Natural killer cell (primary cell): ENCODE data around the gene MRAS. TPM values are rescaled to one million over a fixed set of nuclear protein-coding genes. Genes with fewer than 3 reads are reported as not detected.

Experiments
- ATAC-seq, 3 donors: fragments of 150-1000 bp in 2 of 3; fragments of 200-7000 bp in 1 of 3; cut with Tn5 transposase; 1 replicate in 1 of 3; 2 replicates in 2 of 3; pipeline ENCODE4 v1.10.0; 2021; ENCODE audit warnings: mild to moderate bottlenecking in 2 of 3, moderate library complexity in 2 of 3
- DNase-seq, 2 donors: peaks; one replicate each; pipeline versions ENCODE4 v3.0.0 to v3.0.0-alpha.2; 2013 to 2021; ENCODE audit warnings: mixed read lengths in 1 of 2
- H3K27ac ChIP-seq: one replicate; pipeline ENCODE4 v1.5.1; 2013; ENCODE audit warnings: mild to moderate bottlenecking, low read length
- H3K27me3 ChIP-seq: one replicate; pipeline ENCODE4 v1.6.1; 2013; ENCODE audit warnings: low read length; ENCODE audit not compliant: control insufficient read depth, insufficient read depth
- H3K36me3 ChIP-seq: one replicate; pipeline ENCODE4 v1.6.1; 2013; ENCODE audit warnings: low read length; ENCODE audit not compliant: control insufficient read depth, insufficient read depth
- H3K4me1 ChIP-seq: one replicate; pipeline ENCODE4 v1.6.1; 2013; ENCODE audit warnings: low read length; ENCODE audit not compliant: control insufficient read depth, insufficient read depth
- H3K4me3 ChIP-seq: one replicate; pipeline ENCODE4 v1.5.1; 2013; ENCODE audit warnings: low read length
- H3K9me3 ChIP-seq: one replicate; pipeline ENCODE4 v1.6.1; 2013; ENCODE audit warnings: low read length; ENCODE audit not compliant: control insufficient read depth, insufficient read depth
- H3K27ac Mint-ChIP-seq, 2 donors: one replicate each; pipeline ENCODE4 v1.8.0; 2022; ENCODE audit warnings: mild to moderate bottlenecking in 2 of 2, mixed read lengths in 2 of 2, moderate library complexity in 1 of 2
- H3K27me3 Mint-ChIP-seq, 2 donors: one replicate each; pipeline ENCODE4 v1.8.0; 2022; ENCODE audit warnings: low read depth in 2 of 2, mixed read lengths in 2 of 2
- H3K36me3 Mint-ChIP-seq: one replicate; pipeline ENCODE4 v1.8.0; 2022; ENCODE audit warnings: mixed read lengths
- H3K4me1 Mint-ChIP-seq, 2 donors: one replicate each; pipeline ENCODE4 v1.8.0; 2022; ENCODE audit warnings: mixed read lengths in 2 of 2
- H3K4me3 Mint-ChIP-seq: one replicate; pipeline ENCODE4 v1.8.0; 2022; ENCODE audit warnings: mild to moderate bottlenecking, moderate library complexity, mixed read lengths
- H3K9me3 Mint-ChIP-seq, 2 donors: one replicate each; pipeline ENCODE4 v1.8.0; 2022; ENCODE audit warnings: mixed read lengths in 2 of 2
- CTCF ChIP-seq: fragments of 200-600 bp; IDR thresholded peaks from one replicate; pipeline ENCODE4 v1.8.0; 2022; ENCODE audit warnings: antibody characterized with exemption
- WGBS: methylation state at CpG from one replicate; pipeline ENCODE4 v1.1.7; 2013; ENCODE audit warnings: missing lambda C conversion rate; ENCODE audit not compliant: insufficient coverage; 5-methylcytosine and 5-hydroxymethylcytosine counted together
- intact Hi-C: fragments of 100-400 bp; cut with micrococcal nuclease; formaldehyde crosslinking; loops from one replicate; pipeline ENCODE4 v1.14.2; 2022
- total RNA-seq, 4 donors: library from RNA; stranded (reverse); fragments of 120-200 nt in 1 of 4; gene quantifications; one replicate each; pipeline versions ENCODE4 v1.2.3 to v1.2.4, GENCODE V29; 2013 to 2022

The MRAS gene
- total RNA-seq, result 1 to 10 TPM; 1.2 to 4.9 (median 2.4) TPM
- total RNA-seq (2013), result 0.45 TPM

DNA sequence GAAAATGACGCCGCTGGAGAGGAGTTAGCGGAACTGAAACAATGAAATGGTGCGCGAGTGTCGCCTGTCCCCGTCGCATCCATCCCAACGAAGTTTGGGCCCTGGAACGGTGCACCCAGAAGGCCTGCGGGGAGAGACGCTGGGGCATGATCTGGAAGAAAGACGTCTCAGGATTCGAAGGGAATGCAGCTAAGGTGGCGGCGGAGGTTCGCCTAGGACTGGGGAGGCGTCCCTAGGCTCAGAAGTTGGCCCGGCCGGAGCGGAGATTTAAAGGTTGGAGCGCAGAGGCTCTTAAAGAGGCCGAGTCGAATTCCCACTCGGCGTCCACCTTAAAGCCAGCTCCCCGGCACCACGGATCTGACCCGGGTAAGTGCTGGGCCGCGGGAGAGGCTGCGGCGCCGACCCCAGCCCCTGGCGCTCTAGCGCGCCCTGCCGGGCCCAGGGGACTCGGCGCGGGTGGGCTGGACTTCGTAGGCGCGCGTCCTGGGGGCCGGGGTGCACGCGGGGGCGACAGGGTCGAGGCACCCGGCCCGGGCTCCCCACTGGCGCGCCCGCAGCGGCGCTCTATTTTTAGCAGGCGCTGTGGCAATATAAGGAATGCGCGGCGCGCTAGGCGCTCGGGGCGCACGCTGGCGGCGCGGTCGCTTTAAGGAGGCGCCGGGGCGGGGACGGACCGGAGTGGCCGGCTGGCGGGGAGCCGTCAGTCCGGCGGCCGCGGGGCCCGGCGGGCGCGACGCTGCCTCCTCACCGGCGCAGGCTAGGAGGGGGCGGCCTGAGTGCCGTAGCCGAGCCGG is at the start of gene MRAS:
MRAS (plus strand) TSS at position 620 of the 794 bp plus-strand sequence. CDS start 24,305 bp downstream, outside the sequence.
- Histone ChIP-seq H3K4me3 (peak within 1 kb of the TSS; percentile 33), H3K4me1 (peaks cover 11% of the 10 kb centered on the region), H3K27ac (no peak within 1 kb of the TSS), H3K9me3 (no peaks in the 10 kb centered on the region), H3K36me3 (no peaks in the 10 kb centered on the region), H3K27me3 (peaks cover 10% of the 10 kb centered on the region)
- intact Hi-C loops, result no loop called here
- DNase-seq (peak in 1 of 2 donors; percentile 50), ATAC-seq (peak in 2 of 3 donors; percentile 29 to 63)
- H3K27me3 Mint-ChIP-seq, result peaks cover 22 to 27% of the 10 kb centered on the region in 2 donors
- WGBS, result under 1% methylated on average over 93 of the region's 93 CpGs
- H3K27ac Mint-ChIP-seq, result peak within 1 kb of the TSS in 1 of 2 donors; percentile 11
- peak within 1 kb of the TSS; percentile 91 for H3K4me3 Mint-ChIP-seq
- TF ChIP-seq CTCF, result no peak
- no peaks in the 10 kb centered on the region for H3K36me3 Mint-ChIP-seq
- H3K9me3 Mint-ChIP-seq, result no peaks in the 10 kb centered on the region
- H3K4me1 Mint-ChIP-seq, result peaks cover 12% of the 10 kb centered on the region in 2 donors

DNA sequence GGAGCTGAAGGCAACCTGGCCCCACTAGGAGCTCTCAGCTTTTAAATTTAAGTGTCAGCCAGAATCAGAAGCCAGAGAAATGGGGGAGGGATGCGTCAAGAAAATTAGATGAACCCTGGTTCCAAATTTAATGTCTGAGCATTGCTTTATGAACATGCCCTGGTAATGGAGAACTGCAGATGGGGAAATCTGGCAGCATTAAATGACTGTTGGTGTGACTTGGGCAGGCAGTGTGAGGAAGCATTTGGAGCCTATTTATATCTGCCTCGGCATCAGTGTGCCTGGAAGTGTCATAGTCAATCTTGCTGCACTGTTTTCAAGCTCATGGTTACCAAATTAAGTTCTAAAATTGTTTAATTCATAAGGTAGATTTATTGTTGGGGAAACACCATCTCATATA is 47.7 kb upstream of the MRAS start:
- no peaks in the 10 kb centered on the region for H3K4me1 Mint-ChIP-seq
- no peaks in the 10 kb centered on the region for H3K4me1 ChIP-seq
- no peak for TF ChIP-seq CTCF
- no peak overlapping the region for H3K4me3 Mint-ChIP-seq
- H3K36me3 ChIP-seq, result peaks cover 11% of the 10 kb centered on the region
- H3K27ac Mint-ChIP-seq, result no peak overlapping the region
- no peak overlapping the region for H3K4me3 ChIP-seq
- ATAC-seq, result no peak
- H3K27me3 ChIP-seq, result no peaks in the 10 kb centered on the region
- H3K9me3 ChIP-seq, result no peaks in the 10 kb centered on the region
- H3K27me3 Mint-ChIP-seq, result no peaks in the 10 kb centered on the region
- no peaks in the 10 kb centered on the region for H3K36me3 Mint-ChIP-seq
- no peak for DNase-seq
- H3K27ac ChIP-seq, result no peak overlapping the region
- H3K9me3 Mint-ChIP-seq, result no peaks in the 10 kb centered on the region
- intact Hi-C loops, result no loop called here
- WGBS, result 92% methylated on average over 2 of the region's 2 CpGs

- Histone ChIP-seq H3K36me3 (peaks cover 3% of the 10 kb centered on the region), H3K27me3 (no peaks in the 10 kb centered on the region), H3K4me1 (no peaks in the 10 kb centered on the region), H3K4me3 (no peak overlapping the region), H3K27ac (no peak overlapping the region), H3K9me3 (peaks cover 5% of the 10 kb centered on the region)
- Mint-ChIP-seq H3K27ac (no peak overlapping the region), H3K9me3 (peaks cover 5 to 10% of the 10 kb centered on the region in 2 donors), H3K4me1 (no peaks in the 10 kb centered on the region), H3K27me3 (peaks cover 0 to 8% of the 10 kb centered on the region in 2 donors), H3K4me3 (no peak overlapping the region), H3K36me3 (peaks cover 9% of the 10 kb centered on the region)
- 95% methylated on average over 6 of the region's 6 CpGs for WGBS
- no peak for ATAC-seq
- intact Hi-C loops, result no loop called here
- no peak for DNase-seq
- no peak for TF ChIP-seq CTCF
Observed at GRCh38 chr3:138303474-138303873, 44.9 kb upstream of the MRAS start.
